SK-N-SH (cell line): ENCODE data around the gene TRA2A.

ENCODE experiments used
- CHD2 ChIP-seq: fragments of 150-350 bp; IDR thresholded peaks from 2 replicates; pipeline ENCODE4 v1.6.1; 2018; ENCODE audit warnings: low read length; ENCODE audit not compliant: partially characterized antibody
- EP300 ChIP-seq, 2 experiments: IDR thresholded peaks; 2 replicates each; pipeline versions ENCODE4 v1.4.0 to v1.6.1; 2012; ENCODE audit warnings: borderline replicate concordance in 1 of 2, low read depth in 1 of 2, low read length in 1 of 2
- JUND ChIP-seq: IDR thresholded peaks from 2 replicates; pipeline ENCODE4 v1.4.0; 2012
- MEF2A ChIP-seq: IDR thresholded peaks from 2 replicates; pipeline ENCODE4 v1.4.0; 2012; ENCODE audit warnings: low read depth, borderline replicate concordance
- POLR2AphosphoS5 ChIP-seq: IDR thresholded peaks from 2 replicates; pipeline ENCODE4 v1.6.1; 2012; ENCODE audit warnings: low read depth, low read length
- RFX5 ChIP-seq: IDR thresholded peaks from 2 replicates; pipeline ENCODE4 v1.6.1; 2012; ENCODE audit warnings: mild to moderate bottlenecking, improper control_type of control experiment, low read length
- TF ChIP-seq, protein P1 (sequence below): fragments of 200-600 bp; sonication (generic); IDR thresholded peaks from 2 replicates; pipeline ENCODE4 v1.6.1; 2017; ENCODE audit warnings: antibody characterized with exemption, mild to moderate bottlenecking, moderate library complexity
- TF ChIP-seq, protein P2 (sequence below): IDR thresholded peaks from 2 replicates; pipeline ENCODE4 v1.4.0; 2012; ENCODE audit warnings: low read depth, borderline replicate concordance
- TF ChIP-seq, protein P3 (sequence below): IDR thresholded peaks from 2 replicates; pipeline ENCODE4; 2012

DNA sequence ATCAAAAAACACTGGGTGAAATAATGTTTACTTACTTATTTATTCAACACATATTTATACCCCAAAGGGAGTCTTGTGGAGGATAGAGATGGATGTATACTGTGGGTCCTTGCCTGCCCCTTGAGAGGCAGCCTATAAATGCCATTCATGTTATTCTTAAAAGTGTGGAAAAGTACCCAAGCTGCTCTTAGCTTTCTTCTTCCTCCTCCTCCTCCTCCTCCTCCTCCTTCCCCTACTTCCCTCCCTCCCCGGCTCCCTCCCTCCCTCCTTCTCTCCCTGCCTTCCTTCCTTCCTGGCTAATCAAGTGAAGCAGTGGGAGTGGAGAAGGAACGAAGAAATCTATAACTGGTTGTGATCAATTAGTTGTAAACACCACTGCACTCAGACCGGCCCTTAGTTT is 40.3 kb downstream of the TRA2A start:
- TF ChIP-seq, protein P1, sequence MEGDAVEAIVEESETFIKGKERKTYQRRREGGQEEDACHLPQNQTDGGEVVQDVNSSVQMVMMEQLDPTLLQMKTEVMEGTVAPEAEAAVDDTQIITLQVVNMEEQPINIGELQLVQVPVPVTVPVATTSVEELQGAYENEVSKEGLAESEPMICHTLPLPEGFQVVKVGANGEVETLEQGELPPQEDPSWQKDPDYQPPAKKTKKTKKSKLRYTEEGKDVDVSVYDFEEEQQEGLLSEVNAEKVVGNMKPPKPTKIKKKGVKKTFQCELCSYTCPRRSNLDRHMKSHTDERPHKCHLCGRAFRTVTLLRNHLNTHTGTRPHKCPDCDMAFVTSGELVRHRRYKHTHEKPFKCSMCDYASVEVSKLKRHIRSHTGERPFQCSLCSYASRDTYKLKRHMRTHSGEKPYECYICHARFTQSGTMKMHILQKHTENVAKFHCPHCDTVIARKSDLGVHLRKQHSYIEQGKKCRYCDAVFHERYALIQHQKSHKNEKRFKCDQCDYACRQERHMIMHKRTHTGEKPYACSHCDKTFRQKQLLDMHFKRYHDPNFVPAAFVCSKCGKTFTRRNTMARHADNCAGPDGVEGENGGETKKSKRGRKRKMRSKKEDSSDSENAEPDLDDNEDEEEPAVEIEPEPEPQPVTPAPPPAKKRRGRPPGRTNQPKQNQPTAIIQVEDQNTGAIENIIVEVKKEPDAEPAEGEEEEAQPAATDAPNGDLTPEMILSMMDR: no peak
- no peak for TF ChIP-seq JUND
- no peak for TF ChIP-seq POLR2AphosphoS5
- TF ChIP-seq EP300 (IDR thresholded peaks at IDR 0.05; ENCODE audit: borderline replicate concordance in 1 of 2, low read depth in 1 of 2, low read length in 1 of 2): no peak
- TF ChIP-seq, protein P2, sequence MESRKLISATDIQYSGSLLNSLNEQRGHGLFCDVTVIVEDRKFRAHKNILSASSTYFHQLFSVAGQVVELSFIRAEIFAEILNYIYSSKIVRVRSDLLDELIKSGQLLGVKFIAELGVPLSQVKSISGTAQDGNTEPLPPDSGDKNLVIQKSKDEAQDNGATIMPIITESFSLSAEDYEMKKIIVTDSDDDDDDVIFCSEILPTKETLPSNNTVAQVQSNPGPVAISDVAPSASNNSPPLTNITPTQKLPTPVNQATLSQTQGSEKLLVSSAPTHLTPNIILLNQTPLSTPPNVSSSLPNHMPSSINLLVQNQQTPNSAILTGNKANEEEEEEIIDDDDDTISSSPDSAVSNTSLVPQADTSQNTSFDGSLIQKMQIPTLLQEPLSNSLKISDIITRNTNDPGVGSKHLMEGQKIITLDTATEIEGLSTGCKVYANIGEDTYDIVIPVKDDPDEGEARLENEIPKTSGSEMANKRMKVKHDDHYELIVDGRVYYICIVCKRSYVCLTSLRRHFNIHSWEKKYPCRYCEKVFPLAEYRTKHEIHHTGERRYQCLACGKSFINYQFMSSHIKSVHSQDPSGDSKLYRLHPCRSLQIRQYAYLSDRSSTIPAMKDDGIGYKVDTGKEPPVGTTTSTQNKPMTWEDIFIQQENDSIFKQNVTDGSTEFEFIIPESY: no peak
- TF ChIP-seq RFX5: no peak
- TF ChIP-seq CHD2: no peak
- TF ChIP-seq MEF2A: no peak
- TF ChIP-seq, protein P3, sequence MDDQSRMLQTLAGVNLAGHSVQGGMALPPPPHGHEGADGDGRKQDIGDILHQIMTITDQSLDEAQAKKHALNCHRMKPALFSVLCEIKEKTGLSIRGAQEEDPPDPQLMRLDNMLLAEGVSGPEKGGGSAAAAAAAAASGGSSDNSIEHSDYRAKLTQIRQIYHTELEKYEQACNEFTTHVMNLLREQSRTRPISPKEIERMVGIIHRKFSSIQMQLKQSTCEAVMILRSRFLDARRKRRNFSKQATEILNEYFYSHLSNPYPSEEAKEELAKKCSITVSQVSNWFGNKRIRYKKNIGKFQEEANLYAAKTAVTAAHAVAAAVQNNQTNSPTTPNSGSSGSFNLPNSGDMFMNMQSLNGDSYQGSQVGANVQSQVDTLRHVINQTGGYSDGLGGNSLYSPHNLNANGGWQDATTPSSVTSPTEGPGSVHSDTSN: no peak
